HG02981 (cell line): ENCODE measurements around the gene MYCT1.
"Not testable (repeated sequence)": the region's sequence is repeated elsewhere in the genome, so short reads cannot be mapped to it uniquely, and the experiment has no call there.

Source experiments
- ATAC-seq: cut with Tn5 transposase; IDR thresholded peaks from one replicate; pipeline ENCODE4 v1.9.1; 2021; ENCODE audit warnings: mild to moderate bottlenecking, moderate library complexity; ENCODE audit not compliant: unreplicated experiment

MYCT1 gene, protein sequence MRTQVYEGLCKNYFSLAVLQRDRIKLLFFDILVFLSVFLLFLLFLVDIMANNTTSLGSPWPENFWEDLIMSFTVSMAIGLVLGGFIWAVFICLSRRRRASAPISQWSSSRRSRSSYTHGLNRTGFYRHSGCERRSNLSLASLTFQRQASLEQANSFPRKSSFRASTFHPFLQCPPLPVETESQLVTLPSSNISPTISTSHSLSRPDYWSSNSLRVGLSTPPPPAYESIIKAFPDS

DNA sequence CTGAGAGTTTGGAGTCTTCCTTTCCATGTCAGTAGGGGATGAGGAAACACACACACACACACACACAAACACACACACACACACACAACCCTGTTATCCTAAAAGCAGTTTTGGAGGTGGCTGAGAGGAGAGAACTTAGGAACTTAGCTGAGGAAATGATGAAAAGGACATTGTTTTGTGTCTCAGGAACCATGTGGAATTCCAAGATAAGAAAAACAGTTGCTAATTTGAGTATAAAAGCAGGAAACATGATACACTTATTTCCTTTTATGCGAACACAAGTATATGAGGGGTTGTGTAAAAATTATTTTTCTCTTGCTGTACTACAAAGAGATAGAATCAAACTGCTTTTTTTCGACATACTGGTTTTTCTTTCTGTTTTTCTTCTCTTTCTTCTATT lies at the start of gene MYCT1:
Gene MYCT1, plus strand, starts transcription at position 264 of the 400 bp plus-strand sequence. Its CDS starts 6 bp downstream, at position 270.
- no peak for ATAC-seq

DNA sequence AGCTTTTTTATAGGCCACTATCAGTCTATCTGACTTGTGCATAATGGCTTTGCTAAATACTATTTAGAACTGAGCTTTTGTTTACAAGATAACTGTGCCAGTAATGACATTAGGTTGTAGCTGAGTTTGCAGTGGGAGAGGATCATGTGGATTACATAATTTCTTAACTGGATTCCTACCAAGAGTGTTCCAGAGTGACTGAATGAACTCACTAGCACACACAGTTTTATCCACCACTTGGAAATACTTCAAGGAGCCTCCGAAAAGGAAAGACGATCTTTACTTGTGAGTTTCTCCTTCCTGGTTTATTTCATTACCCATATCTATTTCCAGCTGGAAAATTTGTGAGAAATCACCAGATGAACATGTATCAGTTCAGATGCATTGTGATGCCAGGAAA lies 49.6 kb upstream of the MYCT1 start:
- ATAC-seq: no peak

DNA sequence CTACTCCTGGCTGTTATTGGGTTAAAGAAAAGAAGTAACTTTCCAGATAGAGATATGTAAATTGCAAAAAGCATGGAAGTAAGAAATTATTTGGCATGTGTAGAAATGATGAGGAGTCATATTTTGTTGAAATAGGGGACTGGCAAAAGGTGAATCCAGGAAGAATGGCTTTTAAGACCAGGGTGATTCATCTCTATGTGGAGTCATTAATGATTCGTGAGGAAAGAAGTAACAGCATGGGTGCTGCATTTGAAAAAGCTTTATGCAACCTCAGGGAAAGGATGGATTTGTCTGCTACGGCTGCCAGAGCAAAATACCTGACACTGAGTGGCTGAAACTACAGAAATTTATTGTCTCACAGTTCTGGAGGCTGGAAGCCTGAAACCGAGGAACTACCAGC lies 45.7 kb upstream of the MYCT1 start:
- ATAC-seq: no peak

GRCh38 chr6:152661776-152662175 lies 35.9 kb upstream of the MYCT1 start:
- ATAC-seq: no peak

GRCh38 chr6:152669895-152670294 lies 27.8 kb upstream of the MYCT1 start:
- peak; percentile 61 for ATAC-seq

- no peak for ATAC-seq
These were observed 26.5 kb upstream of the MYCT1 start for GRCh38 chr6:152671171-152671570.

DNA sequence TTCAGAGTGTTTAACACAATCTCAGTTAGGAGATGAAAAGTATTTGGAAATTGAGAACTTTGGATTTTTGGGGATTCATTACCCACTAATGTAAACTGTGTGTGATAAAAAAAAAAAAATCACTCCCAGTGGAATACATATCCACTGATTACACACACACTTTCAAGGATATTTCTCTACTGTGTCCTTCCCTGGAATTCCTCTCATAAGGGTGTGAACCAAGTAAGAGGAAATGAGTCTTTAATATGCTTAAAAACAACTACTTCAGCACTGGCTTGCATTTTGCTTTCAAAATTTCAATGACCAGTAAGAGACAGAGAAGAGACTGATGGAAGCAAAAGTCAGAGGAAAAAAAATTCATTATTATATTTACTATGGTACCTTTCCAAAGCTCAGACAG lies 24.5 kb upstream of the MYCT1 start:
- no peak for ATAC-seq

- no peak for ATAC-seq
These were observed 17.5 kb upstream of the MYCT1 start for GRCh38 chr6:152680151-152680550.

GRCh38 chr6:152680879-152681517 lies 16.7 kb upstream of the MYCT1 start:
- ATAC-seq: no peak

DNA sequence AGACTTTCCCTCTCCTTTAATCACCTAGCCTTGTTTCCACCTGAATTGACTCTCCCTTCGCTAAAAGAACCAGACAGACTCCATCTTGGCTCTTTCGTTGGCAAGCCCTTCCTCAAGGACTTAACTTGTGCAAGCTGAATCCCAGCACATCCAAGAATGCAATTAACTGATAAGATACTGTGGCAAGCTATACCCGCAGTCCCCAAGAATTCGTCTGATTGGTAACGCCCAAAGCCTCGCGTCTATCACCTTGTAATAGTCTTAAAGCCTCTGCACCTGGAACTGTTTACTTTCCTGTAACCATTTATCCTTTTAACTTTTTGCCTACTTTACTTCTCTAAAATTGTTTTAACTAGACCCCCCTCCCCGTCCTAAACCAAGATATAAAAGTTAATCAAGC lies 15.6 kb upstream of the MYCT1 start:
- ATAC-seq: no peak

GRCh38 chr6:152682935-152683334 lies 14.8 kb upstream of the MYCT1 start:
- not testable (repeated sequence) for ATAC-seq

DNA sequence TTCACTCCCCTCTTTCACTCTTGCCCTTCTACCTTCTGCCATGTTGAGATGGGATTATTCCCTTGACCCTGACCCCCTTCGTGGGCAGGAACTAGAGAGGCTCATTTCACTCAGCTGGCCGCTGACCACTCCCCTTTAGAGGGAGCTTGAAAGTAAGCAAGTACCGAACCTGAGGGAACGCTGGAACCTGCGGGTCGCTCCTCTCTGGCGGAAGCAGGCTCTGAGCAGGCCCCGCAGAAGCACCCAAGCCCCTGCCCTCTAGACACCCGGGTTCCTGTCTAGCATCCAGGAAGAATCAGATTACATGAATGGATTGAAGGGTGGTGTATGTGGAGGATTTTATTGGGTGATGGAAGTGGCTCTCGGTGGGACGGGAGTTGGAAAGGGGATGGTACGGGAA lies 11.9 kb upstream of the MYCT1 start:
- ATAC-seq: no peak

DNA sequence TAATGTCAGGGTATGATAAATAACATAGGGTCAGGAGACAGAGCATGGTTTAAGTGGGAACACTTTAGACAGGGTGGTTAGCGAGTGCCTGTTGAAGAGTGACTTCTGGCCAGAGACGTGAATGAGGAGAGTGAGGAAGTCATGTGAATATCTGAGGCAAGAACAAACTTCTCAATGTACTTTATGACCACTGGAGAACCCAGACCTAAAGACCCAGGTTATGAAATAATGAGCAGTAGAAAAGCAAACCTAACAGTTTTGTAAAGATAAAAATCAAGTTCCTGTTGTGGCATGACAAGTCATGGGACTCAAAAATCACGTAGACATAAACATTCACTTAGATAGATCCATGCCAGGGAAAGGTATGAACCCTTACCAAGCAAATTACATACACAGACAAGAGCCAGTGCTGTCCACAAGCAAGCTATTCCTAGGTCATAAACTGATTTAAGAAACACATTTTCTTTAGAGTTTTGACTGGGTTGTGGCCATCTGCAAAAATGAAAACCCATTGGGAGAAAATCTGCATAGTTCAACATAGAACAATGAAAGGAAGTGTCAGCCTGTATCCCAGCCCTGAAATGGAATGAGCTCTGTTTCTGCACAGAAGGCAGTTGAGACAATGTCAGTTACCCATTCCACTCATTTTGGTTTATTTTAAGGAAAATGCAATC lies 2.2 kb upstream of the MYCT1 start:
- no peak for ATAC-seq

- no peak for ATAC-seq
These were observed 1.2 kb upstream of the MYCT1 start for GRCh38 chr6:152696522-152696921.

DNA sequence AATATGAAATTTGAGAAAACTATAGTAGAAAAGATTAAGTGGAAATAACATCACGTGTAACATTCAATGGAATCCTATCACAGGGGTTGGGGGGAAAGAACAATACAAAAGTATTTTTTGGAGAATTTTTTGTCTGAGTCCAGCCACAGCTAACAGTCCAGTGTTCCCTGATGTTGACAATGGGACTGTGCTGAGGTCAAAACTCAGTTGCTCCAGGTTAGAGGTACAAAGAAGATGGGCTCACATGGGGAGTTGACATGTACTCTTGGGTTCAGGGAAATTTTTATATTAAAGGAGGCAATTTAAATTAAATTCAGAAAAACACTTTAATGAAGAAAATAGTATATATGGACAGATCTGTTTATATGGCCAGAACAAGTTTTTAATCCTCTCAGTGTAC lies 995 bp downstream of the MYCT1 start:
- ATAC-seq: no peak

GRCh38 chr6:152700427-152700826 lies 2.7 kb downstream of the MYCT1 start:
- no peak for ATAC-seq

- ATAC-seq: no peak
These were observed 3.6 kb downstream of the MYCT1 start for GRCh38 chr6:152701081-152701862.

GRCh38 chr6:152701863-152702401 lies 4.2 kb downstream of the MYCT1 start:
- no peak for ATAC-seq

GRCh38 chr6:152703750-152704149 lies 6.1 kb downstream of the MYCT1 start:
- ATAC-seq: not testable (repeated sequence)

- no peak for ATAC-seq
These were observed 7.6 kb downstream of the MYCT1 start for GRCh38 chr6:152705327-152705726.

DNA sequence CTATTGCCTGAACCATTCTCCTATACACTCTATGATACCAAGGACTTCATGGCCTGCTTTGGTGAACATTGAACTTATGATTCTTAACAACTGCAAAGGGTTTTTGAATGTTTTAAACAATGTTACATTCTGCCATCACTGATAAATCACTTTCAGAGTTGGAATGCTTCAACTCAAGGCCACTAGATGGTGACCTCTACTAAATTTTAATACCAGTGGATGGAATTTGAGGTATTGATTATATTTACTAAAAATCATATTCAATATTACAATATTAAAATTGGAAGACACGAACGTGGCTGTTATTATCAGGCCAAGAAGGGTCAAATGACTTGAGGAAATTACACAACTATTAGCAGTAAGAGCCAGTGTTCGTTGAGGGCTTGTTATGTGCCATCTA lies 18.6 kb downstream of the MYCT1 start:
- ATAC-seq: no peak
